HG03378 (cell line): ENCODE measurements around the gene OR52E4.

Experiments
- ATAC-seq: cut with Tn5 transposase; IDR thresholded peaks from one replicate; pipeline ENCODE4 v1.9.1; 2021; ENCODE audit warnings: mild to moderate bottlenecking, moderate library complexity; ENCODE audit not compliant: unreplicated experiment

Gene OR52E4

DNA sequence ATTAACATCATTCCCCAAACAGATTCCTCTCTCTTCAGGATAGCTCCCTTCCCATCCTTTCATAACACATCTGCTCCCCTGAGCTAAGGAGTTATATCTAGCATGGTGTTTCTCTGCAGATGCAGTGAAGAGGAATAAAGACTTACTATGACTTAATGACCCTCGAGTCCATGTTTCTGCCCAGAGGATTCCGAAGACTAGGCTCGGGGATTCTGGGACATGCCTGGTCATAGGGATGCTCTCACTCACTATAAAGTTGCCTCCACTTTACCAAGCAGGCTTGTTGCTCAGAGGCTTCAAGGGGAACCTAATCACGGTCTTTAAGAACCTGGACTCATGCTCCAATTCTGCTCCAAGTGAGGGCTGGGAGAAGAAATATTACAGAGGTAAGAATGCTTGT, at the start of gene OR52E4:
Gene OR52E4 (plus strand): TSS at position 301 of the 400 bp plus-strand sequence. CDS start 3,664 bp downstream, outside the sequence.
- no peak for ATAC-seq

DNA sequence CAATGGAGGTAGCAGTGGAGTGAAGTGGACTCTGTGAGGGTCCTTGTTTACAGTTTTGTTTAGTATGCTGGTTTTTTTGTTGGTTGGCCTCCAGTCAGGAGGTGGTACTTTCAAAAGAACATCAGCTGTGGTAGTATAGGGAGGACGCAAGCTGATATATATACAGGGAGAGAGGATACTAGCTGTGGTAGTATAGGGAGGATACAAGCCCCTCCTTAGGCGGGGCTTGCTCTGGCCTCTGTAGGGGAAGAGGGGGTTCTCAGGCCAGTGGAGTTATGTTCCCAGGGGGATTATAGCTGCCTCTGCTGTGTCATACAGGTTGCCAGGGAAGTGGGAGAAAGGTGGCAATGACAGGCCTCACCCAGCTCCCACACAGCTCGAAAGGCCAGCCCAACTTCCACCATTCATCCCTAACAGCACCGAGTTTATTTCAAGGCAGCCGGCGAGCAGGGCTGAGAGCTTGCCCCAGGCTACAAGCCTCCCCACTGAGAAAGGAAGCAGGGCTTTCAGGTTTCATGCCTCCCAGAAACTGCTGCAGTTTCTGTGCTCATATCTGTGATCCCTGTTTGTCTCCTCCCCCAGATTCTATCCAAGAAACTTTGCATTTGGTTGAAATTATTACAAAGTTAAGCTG, 49.1 kb upstream of the OR52E4 start:
- no peak for ATAC-seq

DNA sequence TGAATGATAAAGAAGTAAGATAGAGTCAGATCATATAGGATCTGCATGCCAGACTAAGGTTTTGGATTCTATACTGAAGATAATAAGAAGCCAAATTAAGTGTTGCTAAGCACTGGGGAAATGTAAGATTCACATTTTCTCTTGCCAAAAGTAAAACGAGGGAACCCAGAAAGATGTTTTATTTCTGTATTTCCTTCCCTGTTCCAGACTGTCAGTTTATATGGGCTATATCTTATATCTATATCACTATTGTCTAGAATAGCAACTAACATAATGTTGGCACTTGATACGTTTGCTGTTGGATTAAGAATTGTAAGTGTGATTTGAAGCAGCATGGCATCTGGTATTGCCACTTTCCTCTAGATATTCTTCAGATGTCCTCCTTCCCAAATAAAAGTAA, 47.0 kb upstream of the OR52E4 start:
- no peak for ATAC-seq

DNA sequence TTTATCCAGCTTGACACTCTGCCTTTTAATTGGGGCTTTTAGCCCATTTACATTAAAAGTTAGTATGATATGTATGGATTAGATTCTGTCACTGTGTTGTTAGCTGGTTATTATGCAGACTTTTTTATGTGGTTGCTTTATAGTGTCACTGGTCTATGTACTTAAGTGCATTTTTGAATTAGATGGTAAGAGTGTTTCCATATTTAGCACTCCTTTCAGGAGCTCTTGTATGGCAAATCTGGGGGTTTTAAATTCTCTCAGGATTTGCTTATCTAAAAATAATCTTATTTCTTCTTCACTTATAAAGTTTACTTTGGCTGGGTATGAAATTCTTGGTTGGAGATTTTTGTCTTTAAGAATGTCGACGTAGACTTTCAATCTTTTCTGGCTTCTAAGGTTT, 42.7 kb upstream of the OR52E4 start:
- no peak for ATAC-seq

DNA sequence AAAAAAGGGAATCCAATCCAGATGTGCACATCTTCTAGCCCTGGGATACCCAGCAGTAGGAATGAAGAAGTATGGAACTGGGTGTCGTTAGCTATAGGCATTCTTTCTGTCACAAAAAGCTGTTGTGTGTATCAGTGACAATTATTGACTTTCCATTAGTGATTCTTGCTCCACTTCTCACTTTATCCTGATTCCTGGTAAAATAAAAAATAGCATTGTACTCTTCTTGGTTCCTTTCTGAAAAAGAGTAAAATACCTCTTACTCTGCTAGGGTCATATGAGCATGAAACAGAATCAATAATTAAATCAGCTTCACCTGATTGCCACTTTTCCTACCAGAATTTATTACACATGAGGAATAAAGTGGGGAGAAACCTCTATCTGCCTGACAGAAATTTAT, 38.6 kb upstream of the OR52E4 start, which contains the start of gene OR52E6:
Gene OR52E6 (minus strand): TSS at position 101 of the 400 bp plus-strand sequence. CDS start 0 bp downstream, at position 101.
- no peak for ATAC-seq

DNA sequence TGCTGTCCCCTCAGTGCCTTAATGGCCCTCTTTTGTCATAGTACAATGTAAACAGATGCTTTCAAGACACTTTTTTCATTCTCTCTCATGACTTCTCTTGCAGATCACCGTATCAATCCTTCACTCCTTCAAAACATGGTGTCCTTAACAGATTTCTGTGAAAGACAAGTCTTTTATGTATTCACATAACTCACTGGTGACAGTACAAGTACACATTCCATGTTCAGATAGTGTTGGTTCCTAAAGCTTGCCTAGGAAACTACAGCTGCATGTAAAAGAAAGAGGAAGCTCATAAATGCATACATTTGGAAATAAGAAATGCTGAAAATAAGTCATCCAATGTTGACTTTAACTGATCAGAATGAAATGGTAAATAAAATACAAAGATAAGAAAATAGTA, 33.7 kb upstream of the OR52E4 start:
- no peak for ATAC-seq

DNA sequence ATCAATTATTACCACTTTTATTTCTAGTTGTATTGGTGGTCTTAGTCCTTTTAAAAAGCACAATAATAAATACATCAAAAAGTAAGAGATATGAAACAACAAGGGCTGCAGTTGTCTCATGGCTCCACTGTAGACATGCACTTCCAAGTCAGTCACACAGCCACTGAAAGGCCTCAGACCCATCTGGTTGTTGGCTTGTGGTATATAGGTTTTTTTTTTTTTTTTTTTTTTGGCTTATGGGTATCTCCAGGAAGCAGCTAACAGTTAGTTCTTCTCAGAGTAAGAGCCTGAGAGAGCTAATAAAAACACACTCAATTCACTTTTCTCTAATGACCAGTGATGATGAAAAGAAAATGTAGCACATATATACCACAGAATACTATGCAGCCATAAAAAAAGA, 32.7 kb upstream of the OR52E4 start:
- ATAC-seq, result no peak

DNA sequence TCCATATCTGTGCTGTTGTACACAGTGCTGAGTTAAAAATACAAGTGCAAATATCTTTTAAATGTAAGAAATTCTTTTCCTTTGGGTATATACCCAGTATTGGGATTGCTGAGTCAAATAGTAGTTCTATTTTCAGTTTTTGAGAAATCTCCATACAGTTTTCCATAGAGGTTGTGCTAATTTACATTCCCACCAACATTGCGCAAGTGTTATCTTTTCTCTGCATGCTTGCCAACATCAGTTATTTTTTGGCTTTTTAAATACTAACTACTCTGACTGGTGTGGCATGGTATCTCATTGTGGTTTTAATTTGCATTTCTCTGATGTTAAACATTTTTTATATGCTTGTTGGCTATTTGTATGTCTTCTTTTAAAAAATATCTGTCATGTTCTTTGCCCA, 29.4 kb upstream of the OR52E4 start:
- no peak for ATAC-seq

DNA sequence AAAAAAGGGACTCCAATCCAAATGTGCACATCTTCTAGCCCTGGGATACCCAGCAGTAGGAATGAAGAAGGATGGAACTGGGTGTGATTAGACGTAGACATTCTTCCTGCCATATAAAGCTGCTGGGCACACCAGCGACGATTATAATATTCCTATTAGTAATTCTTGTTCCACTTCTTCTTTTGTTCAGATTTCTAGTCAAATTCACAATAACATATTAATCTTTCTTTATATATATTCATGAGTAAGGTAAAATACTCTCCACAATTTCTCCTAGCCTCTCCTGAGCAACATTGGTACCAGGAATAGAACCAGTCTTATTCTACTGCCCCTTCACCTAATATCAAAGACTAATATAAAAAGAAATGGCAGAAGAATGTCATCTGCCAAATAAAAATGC, 22.8 kb upstream of the OR52E4 start, which contains the start of gene OR52E8:
Gene OR52E8 (minus strand): TSS at position 101 of the 400 bp plus-strand sequence. CDS start 0 bp downstream, at position 101.
- ATAC-seq, result no peak

DNA sequence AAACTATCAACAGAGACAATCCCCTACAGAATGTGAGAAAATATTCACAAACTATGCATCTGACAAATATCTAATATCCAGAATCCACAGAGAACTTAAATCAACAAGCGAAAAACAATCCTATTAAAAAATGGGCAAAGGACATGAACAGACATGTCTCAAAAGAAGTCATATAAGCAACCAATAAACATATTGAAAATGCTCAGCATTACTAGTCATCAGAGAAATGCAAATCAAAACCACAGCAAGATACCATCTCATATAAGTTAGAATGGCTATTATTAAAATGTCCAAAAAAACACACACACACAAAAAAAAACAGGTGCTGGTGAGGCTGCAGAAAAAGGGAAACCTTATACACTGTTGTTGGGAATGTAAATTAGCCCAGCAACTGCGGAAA, 14.6 kb upstream of the OR52E4 start:
- ATAC-seq, result no peak

DNA sequence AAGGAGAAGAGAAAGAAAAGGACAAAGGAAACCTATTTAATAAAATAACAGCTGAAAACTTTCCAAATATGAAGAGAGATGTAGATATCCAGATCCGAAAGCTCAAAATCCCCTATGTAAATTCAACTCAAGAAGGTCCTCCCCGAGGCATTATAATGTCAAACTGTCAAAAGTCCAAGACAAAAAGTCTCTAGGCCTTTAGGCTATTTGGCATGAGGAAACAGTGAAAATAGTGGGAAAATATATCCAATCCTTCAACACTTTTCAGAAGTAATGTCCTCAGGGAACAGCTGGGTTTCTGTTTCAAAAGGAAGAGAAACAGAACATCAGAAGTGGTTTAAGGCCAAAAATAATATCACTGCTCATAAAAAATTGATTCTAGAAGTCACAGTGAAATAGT, 1.9 kb upstream of the OR52E4 start:
- ATAC-seq, result no peak

DNA sequence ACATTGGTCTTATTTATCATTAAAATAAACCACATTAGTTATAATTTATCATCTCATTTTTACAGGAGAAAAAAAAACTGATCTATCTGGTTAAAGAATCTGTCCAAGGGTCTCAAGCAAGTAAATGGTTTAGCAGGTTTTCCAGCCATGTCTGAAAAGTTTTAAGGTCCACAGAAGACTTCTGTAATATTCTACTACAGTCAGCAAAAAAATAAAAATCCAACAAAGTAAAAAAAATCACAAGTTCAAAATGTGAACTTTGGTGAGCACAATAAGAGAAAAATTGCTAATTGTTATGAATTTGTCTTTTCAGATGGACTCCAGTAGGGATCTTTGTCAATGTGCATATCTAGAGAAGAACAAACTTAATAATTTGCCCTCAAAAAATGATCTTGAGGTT, 1.3 kb downstream of the OR52E4 start:
- ATAC-seq, result no peak

DNA sequence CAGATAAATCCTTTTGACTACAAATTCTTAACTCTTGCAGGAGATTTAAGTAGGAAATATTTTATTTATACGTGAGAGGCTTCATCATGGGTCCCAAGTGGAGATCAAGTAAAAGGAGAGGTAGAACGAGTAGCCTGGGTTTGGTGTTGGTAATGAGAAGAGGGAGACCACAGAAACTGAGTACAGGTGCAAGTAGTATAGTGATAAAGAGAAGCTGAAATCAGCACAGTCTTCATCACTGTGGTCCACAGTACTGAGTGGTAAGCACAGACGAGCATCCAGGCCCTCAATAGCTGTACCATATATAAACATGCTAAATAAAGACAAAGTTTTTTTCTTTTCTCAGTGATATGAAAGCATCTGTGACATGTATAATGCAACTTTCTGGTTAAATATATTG, 6.7 kb downstream of the OR52E4 start:
- no peak for ATAC-seq

DNA sequence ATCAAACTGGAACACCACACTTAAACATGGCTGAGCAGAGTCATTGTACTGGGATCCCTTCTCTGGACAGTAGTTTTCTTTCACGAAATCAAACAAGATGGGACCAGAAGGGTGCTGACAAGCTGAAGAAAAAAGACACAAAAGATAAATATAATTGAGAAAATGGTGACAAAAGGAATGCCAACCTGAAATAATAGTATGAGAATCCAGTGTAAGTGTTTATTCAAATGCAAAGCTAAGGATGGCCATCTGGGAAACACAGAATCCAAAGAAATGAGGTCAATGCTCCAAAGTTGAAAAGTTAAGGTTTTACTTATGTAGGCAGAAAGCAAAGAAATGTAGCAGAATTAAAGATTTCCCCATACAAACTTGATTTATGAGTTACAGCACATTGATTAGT, 7.2 kb downstream of the OR52E4 start:
- no peak for ATAC-seq

DNA sequence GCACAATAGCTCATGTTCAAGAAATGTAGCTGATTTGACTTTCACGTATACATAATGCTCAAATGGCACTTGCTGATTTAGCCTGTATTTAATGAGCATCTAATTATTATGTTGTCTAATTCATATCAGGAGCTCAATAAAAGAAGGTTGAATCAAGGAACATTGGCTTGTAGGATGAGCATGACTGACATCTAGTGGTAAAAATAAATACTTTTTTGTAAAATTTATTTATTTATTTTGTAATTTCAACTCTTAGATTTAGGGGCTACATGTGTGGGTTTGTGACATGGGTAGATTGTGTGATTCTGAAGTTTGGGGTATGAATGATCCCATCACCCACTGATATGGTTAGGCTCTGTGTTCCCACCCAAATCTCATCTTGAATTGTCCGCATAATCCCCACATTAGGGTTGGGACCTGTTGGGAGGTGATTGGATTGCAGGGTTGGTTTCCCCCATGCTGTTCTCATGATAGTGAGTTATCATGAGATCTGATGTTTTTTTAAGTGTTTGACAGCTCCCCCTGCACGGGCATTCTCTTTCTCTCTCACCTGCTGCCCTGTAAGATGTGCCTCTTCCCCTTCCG, 10.9 kb downstream of the OR52E4 start:
- ATAC-seq, result no peak

DNA sequence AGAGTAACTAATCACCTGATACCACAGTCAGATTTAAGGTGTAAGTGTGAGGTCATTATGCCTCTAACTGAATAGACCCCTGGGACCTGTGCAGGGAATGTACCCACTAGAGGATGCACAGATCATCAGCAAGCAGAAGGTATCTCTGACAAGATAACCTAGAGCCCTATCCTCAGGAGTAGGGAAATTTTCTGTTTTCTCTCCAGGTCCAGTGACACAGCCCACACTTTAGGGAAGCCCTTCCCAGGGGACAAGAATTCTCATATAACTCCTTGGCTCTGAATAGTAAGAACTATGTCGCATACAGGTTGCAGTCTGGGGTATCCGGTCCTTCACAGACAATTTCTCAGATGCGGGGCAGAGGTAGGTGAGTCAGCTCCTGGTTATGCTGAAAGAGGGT, 12.5 kb downstream of the OR52E4 start, which contains the start of gene OR52E5:
Gene OR52E5 (plus strand): TSS at position 301 of the 400 bp plus-strand sequence. CDS start 7,569 bp downstream, outside the sequence.
- no peak for ATAC-seq

DNA sequence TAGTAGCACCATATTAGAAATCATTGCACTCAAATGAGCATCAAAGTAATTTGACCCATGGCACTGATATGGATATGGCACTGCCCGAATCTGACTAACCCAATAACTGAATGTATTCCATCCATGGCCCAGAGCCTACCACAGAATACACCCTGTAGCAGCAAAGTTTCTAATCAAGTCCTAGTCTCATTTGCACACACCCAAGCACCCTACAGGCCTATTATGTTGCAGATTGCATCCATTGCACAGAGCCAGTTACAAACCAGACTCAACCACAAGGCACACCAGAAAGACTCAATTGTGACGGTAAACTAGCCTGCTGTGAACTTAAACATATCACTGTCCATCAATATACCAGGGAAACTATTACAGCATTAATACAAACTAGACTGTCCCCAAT, 19.1 kb downstream of the OR52E4 start:
- ATAC-seq, result no peak

DNA sequence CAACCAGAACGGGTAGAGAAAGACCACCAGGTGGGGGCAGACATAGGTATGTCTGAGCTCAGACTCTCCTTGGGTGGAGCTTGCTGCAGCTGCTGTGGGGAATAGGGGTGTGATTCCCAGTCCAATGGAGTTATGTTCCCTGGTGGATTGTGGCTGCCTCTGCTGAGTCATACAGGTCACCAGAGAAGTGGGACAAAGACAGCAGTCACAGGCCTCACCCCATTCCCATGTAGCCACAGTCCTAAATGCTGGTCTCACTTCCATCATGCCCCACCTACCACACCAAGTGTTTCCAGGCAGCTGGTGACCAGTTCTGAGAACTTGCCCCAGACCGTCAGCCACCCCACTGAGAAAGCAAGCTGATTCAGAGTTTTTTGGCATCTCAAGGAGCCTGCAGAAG, 30.1 kb downstream of the OR52E4 start:
- no peak for ATAC-seq

DNA sequence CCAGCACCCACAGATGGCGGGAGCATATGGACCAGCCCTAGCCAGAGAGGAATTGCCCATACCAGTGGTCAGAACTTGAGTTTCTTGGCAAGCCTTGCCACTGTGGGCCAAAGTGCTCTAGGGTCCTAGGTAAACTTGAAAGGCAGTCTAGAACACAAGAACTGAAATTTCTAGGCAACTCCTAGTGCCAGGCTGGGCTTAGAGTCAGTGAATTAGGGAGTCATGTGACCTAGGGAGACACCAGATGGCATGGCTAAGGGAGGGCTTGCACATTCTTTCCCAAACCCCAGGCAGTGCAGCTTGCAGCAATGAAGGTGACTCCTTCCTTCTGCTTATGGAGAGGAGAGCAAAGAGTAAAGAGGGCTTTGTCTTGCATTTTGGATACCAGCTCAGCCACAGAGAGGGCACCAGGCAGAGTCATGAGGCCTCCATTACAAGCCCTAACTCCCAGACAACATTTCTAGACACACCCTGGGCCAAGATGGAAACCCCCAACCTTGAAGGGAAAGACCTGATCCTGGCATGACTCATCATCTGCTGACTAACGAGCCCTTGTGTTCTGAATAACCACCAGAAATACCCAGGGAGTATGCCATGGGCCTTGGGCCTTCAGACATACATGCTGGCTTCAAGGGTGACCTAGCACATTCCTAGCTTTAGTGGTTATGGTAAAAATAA, 42.5 kb downstream of the OR52E4 start:
- peak; percentile 93 for ATAC-seq

DNA sequence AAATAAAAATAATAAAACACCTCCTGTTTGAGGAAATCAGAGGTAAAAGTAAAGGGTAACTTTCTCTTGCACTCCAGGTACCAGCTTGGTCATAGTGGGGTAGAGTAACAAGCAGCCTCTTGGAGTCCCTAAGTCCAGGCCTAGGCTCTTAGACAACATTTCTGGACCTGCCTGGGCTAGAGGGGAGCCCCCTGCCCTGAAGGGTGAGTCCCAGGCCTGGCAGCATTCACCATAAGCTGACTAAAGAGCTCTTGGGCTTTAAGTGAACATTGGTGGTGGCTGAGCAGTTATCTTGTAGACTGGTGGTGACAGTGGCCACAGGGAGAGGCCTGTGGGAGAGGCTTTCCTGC, 43.0 kb downstream of the OR52E4 start:
- ATAC-seq, result peak; percentile 33

DNA sequence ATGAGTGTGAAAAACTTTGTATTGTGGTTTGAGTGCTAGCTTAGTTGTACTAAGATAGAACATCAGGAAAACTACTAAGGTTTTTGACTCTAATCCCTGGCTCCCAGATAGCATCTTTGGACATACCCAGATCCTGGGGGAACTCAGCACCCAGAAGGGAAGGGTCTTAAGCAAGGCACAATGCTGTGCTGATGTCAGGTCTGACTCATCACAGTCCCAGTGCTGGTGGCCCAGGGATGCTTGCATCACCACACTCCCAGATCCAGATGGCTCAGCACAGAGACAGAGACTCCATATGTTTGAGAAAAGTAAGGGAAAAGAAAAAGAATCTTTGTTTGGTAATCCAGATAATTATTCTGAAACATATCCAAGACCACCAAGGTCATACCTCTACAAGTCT, 43.4 kb downstream of the OR52E4 start:
- peak; percentile 27 for ATAC-seq

DNA sequence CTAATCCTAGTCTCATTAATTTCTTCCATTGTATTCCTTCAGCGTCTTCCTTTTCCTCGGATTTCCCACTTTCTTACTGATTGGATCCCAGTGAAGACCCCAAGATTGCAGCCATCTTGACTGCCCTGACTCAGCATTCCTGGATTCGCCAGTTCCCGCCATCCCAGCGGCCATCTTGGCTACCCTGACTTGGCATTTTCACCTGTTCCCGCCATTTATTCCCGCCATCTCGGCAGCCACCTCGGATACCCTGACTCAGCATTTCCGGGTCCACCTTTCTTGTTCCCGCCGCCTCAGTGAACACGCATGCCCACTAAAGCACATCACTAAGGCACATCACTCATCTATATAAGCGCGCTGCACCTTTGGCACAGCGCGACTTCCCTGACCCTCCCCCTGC, 47.8 kb downstream of the OR52E4 start:
- no peak for ATAC-seq
